NT2/D1 (cell line): Measurements from ENCODE around the gene METAP1D.

Source experiments
- YY1 ChIP-seq: IDR thresholded peaks from 2 replicates; pipeline ENCODE4 v1.6.1; 2011; ENCODE audit not compliant: insufficient read length, insufficient read depth
- ZNF274 ChIP-seq: IDR thresholded peaks from 2 replicates; pipeline ENCODE4 v1.6.1; 2011; ENCODE audit warnings: mild to moderate bottlenecking, low read depth, low read length

DNA sequence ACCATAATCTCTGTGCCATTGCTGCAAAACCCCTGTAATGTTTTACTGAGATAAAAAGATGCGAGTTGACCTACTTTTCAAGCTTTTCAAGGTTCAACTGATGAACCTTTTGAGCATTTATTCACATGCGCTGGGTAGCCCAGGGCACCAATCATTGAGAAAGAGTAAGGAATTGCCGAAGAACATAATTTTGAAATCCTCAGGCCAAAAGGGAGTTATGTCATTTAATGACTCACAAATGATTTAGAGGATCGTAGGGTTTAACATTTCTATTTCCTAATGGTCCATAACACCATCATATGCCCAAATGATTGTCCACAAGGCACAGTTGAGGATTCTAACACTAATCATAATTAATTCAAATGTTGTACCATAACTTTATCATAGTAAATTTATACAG, 65.4 kb downstream of the METAP1D start:
- no peak for TF ChIP-seq YY1
- no peak for TF ChIP-seq ZNF274
